CD4-positive, CD25-positive, alpha-beta regulatory T cell (primary cell): ENCODE results near the gene EPS8L3. TPM values are rescaled to one million over a fixed set of nuclear protein-coding genes. Genes with fewer than 3 reads are reported as not detected.

Experiments
- ATAC-seq, 2 donors: fragments of 150-1000 bp; cut with Tn5 transposase; one replicate each; pipeline ENCODE4 v1.10.0; 2021; ENCODE audit warnings: low read depth in 2 of 2, moderate number of reproducible peaks in 2 of 2, moderate library complexity in 1 of 2
- DNase-seq, 3 donors: peaks; one replicate each; pipeline versions ENCODE4 v3.0.0 to v3.0.0-alpha.2; 2012 to 2022; ENCODE audit warnings: mixed read lengths in 1 of 3
- H3K27ac ChIP-seq: one replicate; pipeline ENCODE4 v1.7.0; 2013; ENCODE audit warnings: mild to moderate bottlenecking, low read length; ENCODE audit not compliant: insufficient read depth, poor library complexity, severe bottlenecking
- H3K27me3 ChIP-seq: one replicate; pipeline ENCODE4 v1.7.0; 2013; ENCODE audit warnings: low read length; ENCODE audit not compliant: control insufficient read depth, insufficient read depth
- H3K36me3 ChIP-seq: one replicate; pipeline ENCODE4 v1.7.0; 2013; ENCODE audit warnings: mild to moderate bottlenecking, low read length, moderate library complexity; ENCODE audit not compliant: control insufficient read depth, insufficient read depth
- H3K4me1 ChIP-seq: 2 replicates; pipeline ENCODE4 v1.7.0; 2013; ENCODE audit warnings: mild to moderate bottlenecking, low read length; ENCODE audit not compliant: insufficient read depth, control insufficient read depth, poor library complexity, severe bottlenecking
- H3K4me3 ChIP-seq: one replicate; pipeline ENCODE4 v1.7.0; 2013; ENCODE audit warnings: low read depth, mild to moderate bottlenecking, low read length, moderate library complexity
- H3K9me3 ChIP-seq, 2 experiments: 1 replicate in 1 of 2; 2 replicates in 1 of 2; pipeline ENCODE4 v1.7.0; 2013; ENCODE audit warnings: low read length in 2 of 2, mild to moderate bottlenecking in 1 of 2, moderate library complexity in 1 of 2; ENCODE audit not compliant: control insufficient read depth in 2 of 2
- H3K27ac Mint-ChIP-seq, 3 donors: one replicate each; pipeline ENCODE4 v1.8.0; 2020 to 2022; ENCODE audit warnings: mild to moderate bottlenecking in 3 of 3, mixed read lengths in 3 of 3, moderate library complexity in 2 of 3
- H3K27me3 Mint-ChIP-seq: one replicate; pipeline ENCODE4 v1.8.0; 2022; ENCODE audit warnings: mild to moderate bottlenecking, mixed read lengths
- H3K36me3 Mint-ChIP-seq: one replicate; pipeline ENCODE4 v1.8.0; 2020; ENCODE audit warnings: mixed read lengths
- H3K4me1 Mint-ChIP-seq, 4 donors: one replicate each; pipeline ENCODE4 v1.8.0; 2020 to 2022; ENCODE audit warnings: mixed read lengths in 4 of 4, mild to moderate bottlenecking in 1 of 4
- H3K4me3 Mint-ChIP-seq, 4 donors: one replicate each; pipeline ENCODE4 v1.8.0; 2020 to 2022; ENCODE audit warnings: mild to moderate bottlenecking in 4 of 4, mixed read lengths in 4 of 4, moderate library complexity in 3 of 4
- H3K9me3 Mint-ChIP-seq, 7 donors: one replicate each; pipeline ENCODE4 v1.8.0; 2020 to 2022; ENCODE audit warnings: mixed read lengths in 7 of 7, mild to moderate bottlenecking in 3 of 7, moderate library complexity in 2 of 7
- polyA plus RNA-seq, 4 donors: library from polyadenylated mRNA; unstranded; fragments of 300-500 nt; fragmentation: Illumina TruSeq; gene quantifications; one replicate each; pipeline ENCODE4 v1.2.3, GENCODE V29; 2021
- total RNA-seq: library from RNA; stranded (reverse); gene quantifications from one replicate; pipeline ENCODE4 v1.2.3, GENCODE V29; 2022

Gene EPS8L3
- total and polyA plus RNA-seq, 5 donors from 2014 or later, result not detected

- Histone ChIP-seq H3K27me3 (no peaks in the 10 kb centered on the region), H3K4me1 (no peaks in the 10 kb centered on the region), H3K36me3 (no peaks in the 10 kb centered on the region), H3K27ac (no peak overlapping the region), H3K4me3 (no peak overlapping the region), H3K9me3 (peaks cover 5 to 6% of the 10 kb centered on the region in 2 experiments)
- no peaks in the 10 kb centered on the region for H3K27me3 Mint-ChIP-seq
- H3K4me3 Mint-ChIP-seq, result no peak overlapping the region
- H3K36me3 Mint-ChIP-seq, result no peaks in the 10 kb centered on the region
- no peak for ATAC-seq
- no peak overlapping the region for H3K27ac Mint-ChIP-seq
- peaks cover 0 to 7% (median 0%) of the 10 kb centered on the region in 7 donors for H3K9me3 Mint-ChIP-seq
- peaks cover under 1 to 19% (median 7%) of the 10 kb centered on the region in 4 donors for H3K4me1 Mint-ChIP-seq
- no peak for DNase-seq
These were observed 18.8 kb upstream of the EPS8L3 start for GRCh38 chr1:109782514-109782913.

GRCh38 chr1:109781806-109782205 lies 18.1 kb upstream of the EPS8L3 start:
- H3K27ac ChIP-seq, result no peak overlapping the region
- no peak overlapping the region for H3K4me3 ChIP-seq

GRCh38 chr1:109780982-109781381 lies 17.3 kb upstream of the EPS8L3 start:
- Histone ChIP-seq H3K4me3 (no peak overlapping the region), H3K4me1 (peaks cover 5% of the 10 kb centered on the region), H3K27ac (no peak overlapping the region), H3K36me3 (no peaks in the 10 kb centered on the region), H3K9me3 (peaks cover 5 to 6% of the 10 kb centered on the region in 2 experiments), H3K27me3 (no peaks in the 10 kb centered on the region)
- no peaks in the 10 kb centered on the region for H3K36me3 Mint-ChIP-seq
- H3K27ac Mint-ChIP-seq, result no peak overlapping the region
- peaks cover 0 to 7% (median 0%) of the 10 kb centered on the region in 7 donors for H3K9me3 Mint-ChIP-seq
- ATAC-seq, result no peak
- peak overlapping the region in 1 of 4 donors; percentile 7 for H3K4me3 Mint-ChIP-seq
- DNase-seq, result no peak
- no peaks in the 10 kb centered on the region for H3K27me3 Mint-ChIP-seq
- peaks cover 0 to 14% (median 11%) of the 10 kb centered on the region in 4 donors for H3K4me1 Mint-ChIP-seq

More at GRCh38 chr1:109781806-109782205, 18.1 kb upstream of the EPS8L3 start:
- Histone ChIP-seq H3K4me1 (peaks cover 5% of the 10 kb centered on the region), H3K27me3 (no peaks in the 10 kb centered on the region), H3K9me3 (peaks cover 5 to 6% of the 10 kb centered on the region in 2 experiments), H3K36me3 (no peaks in the 10 kb centered on the region)
- peaks cover 3 to 15% (median 11%) of the 10 kb centered on the region in 4 donors for H3K4me1 Mint-ChIP-seq
- H3K27me3 Mint-ChIP-seq, result no peaks in the 10 kb centered on the region
- no peaks in the 10 kb centered on the region for H3K36me3 Mint-ChIP-seq
- no peak overlapping the region for H3K27ac Mint-ChIP-seq
- ATAC-seq (no peak), DNase-seq (no peak)
- peaks cover 0 to 7% (median 0%) of the 10 kb centered on the region in 7 donors for H3K9me3 Mint-ChIP-seq
- no peak overlapping the region for H3K4me3 Mint-ChIP-seq

GRCh38 chr1:109777980-109778625 lies 14.4 kb upstream of the EPS8L3 start:
- Mint-ChIP-seq H3K27me3 (peaks cover 4% of the 10 kb centered on the region), H3K27ac (no peak overlapping the region), H3K9me3 (peaks cover 0 to 7% (median 0%) of the 10 kb centered on the region in 7 donors), H3K4me3 (peak overlapping the region in 1 of 4 donors; percentile 11), H3K4me1 (peaks cover 2 to 11% (median 8%) of the 10 kb centered on the region in 4 donors), H3K36me3 (no peaks in the 10 kb centered on the region)
- Histone ChIP-seq H3K9me3 (peaks cover 5 to 6% of the 10 kb centered on the region in 2 experiments), H3K4me1 (peaks cover 5% of the 10 kb centered on the region), H3K27ac (no peak overlapping the region), H3K27me3 (no peaks in the 10 kb centered on the region), H3K4me3 (no peak overlapping the region), H3K36me3 (no peaks in the 10 kb centered on the region)
- DNase-seq (no peak), ATAC-seq (no peak)

- no peaks in the 10 kb centered on the region for H3K36me3 Mint-ChIP-seq
- peaks cover 0 to 7% (median 0%) of the 10 kb centered on the region in 7 donors for H3K9me3 Mint-ChIP-seq
- Histone ChIP-seq H3K27me3 (no peaks in the 10 kb centered on the region), H3K4me1 (peaks cover 5% of the 10 kb centered on the region), H3K36me3 (no peaks in the 10 kb centered on the region), H3K4me3 (no peak overlapping the region), H3K27ac (no peak overlapping the region), H3K9me3 (peaks cover 5 to 6% of the 10 kb centered on the region in 2 experiments)
- no peak for ATAC-seq
- H3K27me3 Mint-ChIP-seq, result peaks cover 4% of the 10 kb centered on the region
- no peak for DNase-seq
- H3K4me3 Mint-ChIP-seq, result no peak overlapping the region
- H3K27ac Mint-ChIP-seq, result peak overlapping the region in 2 of 3 donors; percentile 26 to 78
- peaks cover 2 to 11% (median 8%) of the 10 kb centered on the region in 4 donors for H3K4me1 Mint-ChIP-seq
These were observed 13.7 kb upstream of the EPS8L3 start for GRCh38 chr1:109777436-109777835.

- peaks cover 2 to 11% (median 8%) of the 10 kb centered on the region in 4 donors for H3K4me1 Mint-ChIP-seq
These were observed 13.2 kb upstream of the EPS8L3 start for GRCh38 chr1:109776911-109777310.

GRCh38 chr1:109776206-109776835 lies 12.6 kb upstream of the EPS8L3 start:
- Mint-ChIP-seq H3K27ac (peak overlapping the region in 2 of 3 donors; percentile 26 to 86), H3K9me3 (peaks cover 0 to 7% (median 0%) of the 10 kb centered on the region in 7 donors), H3K4me3 (no peak overlapping the region), H3K27me3 (peaks cover 4% of the 10 kb centered on the region), H3K4me1 (peaks cover 2 to 11% (median 9%) of the 10 kb centered on the region in 4 donors), H3K36me3 (no peaks in the 10 kb centered on the region)
- no peak for ATAC-seq
- DNase-seq, result no peak
- H3K4me3 ChIP-seq, result no peak overlapping the region
- no peaks in the 10 kb centered on the region for H3K27me3 ChIP-seq
- peaks cover 5% of the 10 kb centered on the region for H3K4me1 ChIP-seq
- no peak overlapping the region for H3K27ac ChIP-seq
- H3K36me3 ChIP-seq, result no peaks in the 10 kb centered on the region
- peaks cover 5 to 6% of the 10 kb centered on the region in 2 experiments for H3K9me3 ChIP-seq

More at GRCh38 chr1:109776911-109777310, 13.2 kb upstream of the EPS8L3 start:
- H3K4me3 ChIP-seq, result no peak overlapping the region
- peaks cover 4% of the 10 kb centered on the region for H3K27me3 Mint-ChIP-seq
- peak overlapping the region in 1 of 3 donors; percentile 26 for H3K27ac Mint-ChIP-seq
- DNase-seq (peak; percentile 66 to 80 (median 74)), ATAC-seq (peak; percentile 64 to 75)
- no peak overlapping the region for H3K4me3 Mint-ChIP-seq
- no peak overlapping the region for H3K27ac ChIP-seq
- no peaks in the 10 kb centered on the region for H3K36me3 ChIP-seq
- H3K9me3 Mint-ChIP-seq, result peaks cover 0 to 7% (median 0%) of the 10 kb centered on the region in 7 donors
- peaks cover 5 to 6% of the 10 kb centered on the region in 2 experiments for H3K9me3 ChIP-seq
- peaks cover 5% of the 10 kb centered on the region for H3K4me1 ChIP-seq
- H3K36me3 Mint-ChIP-seq, result no peaks in the 10 kb centered on the region
- H3K27me3 ChIP-seq, result no peaks in the 10 kb centered on the region
